ENCODE measurements around the gene DNAH8. TPM values are rescaled to one million over a fixed set of nuclear protein-coding genes. Genes with fewer than 3 reads are reported as not detected.

Gene DNAH8
- total and polyA plus RNA-seq, 11 donors, result 0.02 to 0.50 (median 0.02) TPM; not detected in 8

DNA sequence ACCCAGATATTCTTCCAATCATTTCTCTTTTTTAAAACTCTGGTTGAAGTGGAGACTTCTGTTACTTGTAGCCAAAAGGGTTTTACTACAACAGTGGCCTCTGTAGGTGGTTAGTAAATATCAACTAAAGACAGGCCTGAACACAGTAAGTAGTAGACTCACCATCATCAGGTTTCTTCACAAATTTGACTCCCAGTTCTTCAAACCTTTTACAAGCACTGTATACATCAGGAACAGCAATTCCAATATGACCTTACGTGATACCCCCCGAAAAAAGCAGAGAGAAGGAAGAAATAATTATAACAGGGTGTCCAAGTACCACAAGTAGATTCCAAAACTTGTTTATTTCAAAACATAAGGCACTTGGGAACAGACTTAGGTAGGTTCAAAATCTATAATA lies 33.3 kb upstream of the DNAH8 start:
- peaks cover 0 to 81% (median 52%) of the 10 kb centered on the region in 9 donors for H3K36me3 ChIP-seq
- no peak overlapping the region for H3K4me3 ChIP-seq
- no peak overlapping the region for H3K27ac ChIP-seq
- DNase-seq, result no peak
- intact Hi-C loops (cut with DNase I), result no loop called here
- ATAC-seq, result no peak
- H3K4me1 ChIP-seq, result peaks cover 0 to 13% (median 4%) of the 10 kb centered on the region in 12 donors
- no peaks in the 10 kb centered on the region for H3K27me3 ChIP-seq
- H3K9me3 ChIP-seq, result no peaks in the 10 kb centered on the region
- TF ChIP-seq, protein P1, sequence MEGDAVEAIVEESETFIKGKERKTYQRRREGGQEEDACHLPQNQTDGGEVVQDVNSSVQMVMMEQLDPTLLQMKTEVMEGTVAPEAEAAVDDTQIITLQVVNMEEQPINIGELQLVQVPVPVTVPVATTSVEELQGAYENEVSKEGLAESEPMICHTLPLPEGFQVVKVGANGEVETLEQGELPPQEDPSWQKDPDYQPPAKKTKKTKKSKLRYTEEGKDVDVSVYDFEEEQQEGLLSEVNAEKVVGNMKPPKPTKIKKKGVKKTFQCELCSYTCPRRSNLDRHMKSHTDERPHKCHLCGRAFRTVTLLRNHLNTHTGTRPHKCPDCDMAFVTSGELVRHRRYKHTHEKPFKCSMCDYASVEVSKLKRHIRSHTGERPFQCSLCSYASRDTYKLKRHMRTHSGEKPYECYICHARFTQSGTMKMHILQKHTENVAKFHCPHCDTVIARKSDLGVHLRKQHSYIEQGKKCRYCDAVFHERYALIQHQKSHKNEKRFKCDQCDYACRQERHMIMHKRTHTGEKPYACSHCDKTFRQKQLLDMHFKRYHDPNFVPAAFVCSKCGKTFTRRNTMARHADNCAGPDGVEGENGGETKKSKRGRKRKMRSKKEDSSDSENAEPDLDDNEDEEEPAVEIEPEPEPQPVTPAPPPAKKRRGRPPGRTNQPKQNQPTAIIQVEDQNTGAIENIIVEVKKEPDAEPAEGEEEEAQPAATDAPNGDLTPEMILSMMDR (IDR thresholded peaks at IDR 0.05), result no peak
- no peak for TF ChIP-seq POLR2A (IDR thresholded peaks at IDR 0.05)
- WGBS, 4 donors, result 95 to 98% (median 96%) methylated on average over 2 of the region's 2 CpGs

DNA sequence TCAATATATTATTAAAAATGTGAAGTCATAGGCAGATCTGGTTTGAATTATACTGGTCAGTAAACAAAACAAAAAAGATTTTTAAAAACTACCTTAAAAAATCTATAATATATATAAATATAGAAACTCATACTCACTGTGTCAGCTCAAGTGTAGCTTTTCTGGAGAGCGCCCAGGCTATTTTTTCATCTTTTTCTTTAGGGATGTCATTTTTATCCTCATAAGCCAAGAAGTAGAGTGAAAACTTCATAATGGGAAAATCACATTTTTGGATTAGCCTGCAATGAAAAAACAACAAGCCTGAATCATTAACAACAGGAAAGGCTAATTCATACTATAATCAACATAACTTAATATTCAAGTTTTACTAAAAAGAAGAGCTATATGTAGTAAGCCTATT lies 30.9 kb upstream of the DNAH8 start:
- intact Hi-C loops (cut with DNase I), result no loop called here
- H3K27ac ChIP-seq, result no peak overlapping the region
- TF ChIP-seq POLR2A (IDR thresholded peaks at IDR 0.05), result no peak
- TF ChIP-seq, protein P1 (IDR thresholded peaks at IDR 0.05), result no peak
- no peaks in the 10 kb centered on the region for H3K9me3 ChIP-seq
- DNase-seq (no peak), ATAC-seq (no peak)
- peaks cover 0 to 37% (median 12%) of the 10 kb centered on the region in 12 donors for H3K4me1 ChIP-seq
- 90 to 95% (median 93%) methylated on average over 1 of the region's 1 CpG for WGBS, 4 donors
- no peak overlapping the region for H3K4me3 ChIP-seq
- no peaks in the 10 kb centered on the region for H3K27me3 ChIP-seq
- peaks cover 0 to 59% (median 38%) of the 10 kb centered on the region in 9 donors for H3K36me3 ChIP-seq

DNA sequence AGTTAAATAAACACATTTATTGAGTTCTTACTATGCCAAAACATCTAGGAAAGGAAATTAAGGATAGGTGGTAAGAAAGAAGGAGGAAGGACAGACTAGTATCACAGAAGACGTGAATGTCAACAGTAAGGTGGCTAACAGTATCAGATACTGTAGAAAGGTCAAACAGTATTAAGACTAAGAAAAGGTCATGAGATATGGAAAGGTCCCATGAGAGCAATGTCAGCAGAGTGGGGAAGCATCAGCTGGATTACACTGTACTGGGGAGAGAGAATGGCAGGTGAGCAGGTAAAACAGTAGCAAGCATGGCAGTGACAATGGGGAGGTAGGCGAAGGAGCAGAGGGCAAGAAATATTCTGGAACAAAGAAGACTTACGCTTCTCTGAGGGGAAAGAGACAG lies 30.2 kb upstream of the DNAH8 start:
- ATAC-seq, result no peak
- WGBS, 4 donors, result 81 to 86% (median 83%) methylated on average over 3 of the region's 3 CpGs
- intact Hi-C loops (cut with DNase I), result no loop called here

DNA sequence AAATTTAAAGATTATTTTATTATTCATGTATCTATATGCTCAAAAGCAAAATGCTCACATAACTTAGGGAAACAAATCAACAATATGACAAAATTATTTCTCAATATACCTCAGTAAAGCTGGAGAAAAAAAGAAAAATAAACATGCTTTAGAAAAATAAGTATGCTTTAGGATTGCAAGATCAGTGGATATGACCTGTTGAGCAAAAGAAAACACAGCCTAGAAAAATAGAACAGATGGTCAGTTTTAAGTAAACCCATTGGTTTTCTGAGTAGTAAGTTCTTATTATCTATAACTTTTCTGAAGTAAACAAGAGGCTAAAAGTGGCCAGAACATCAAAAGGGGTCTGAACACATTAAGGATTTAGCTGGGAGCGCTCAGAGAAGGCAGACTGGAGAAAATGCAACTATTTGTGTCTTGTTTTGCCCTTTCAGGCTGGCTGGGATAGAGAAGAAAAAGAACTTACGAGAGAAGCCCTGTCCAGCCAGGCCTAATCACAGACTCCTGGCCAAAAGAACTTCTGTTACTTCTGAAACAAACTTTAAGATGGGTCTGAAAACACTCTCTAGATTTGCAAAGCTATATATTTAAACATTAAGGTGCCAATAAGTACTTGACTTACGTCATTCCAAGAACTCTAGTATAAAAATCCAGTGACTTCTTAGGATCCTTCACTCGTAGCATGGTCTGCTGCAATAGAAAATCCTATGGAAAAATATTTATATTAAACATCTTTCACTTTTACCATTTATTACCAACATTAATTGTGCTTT lies 28.7 kb upstream of the DNAH8 start:
- WGBS, 4 donors, result 72 to 83% (median 76%) methylated on average over 4 of the region's 4 CpGs
- no peak overlapping the region for H3K27ac ChIP-seq

More for the DNA sequence above, 30.2 kb upstream of the DNAH8 start:
- Histone ChIP-seq H3K4me1 (peaks cover 0 to 41% (median 12%) of the 10 kb centered on the region in 12 donors), H3K9me3 (no peaks in the 10 kb centered on the region), H3K27me3 (no peaks in the 10 kb centered on the region), H3K36me3 (peaks cover 0 to 53% (median 38%) of the 10 kb centered on the region in 9 donors), H3K27ac (no peak overlapping the region), H3K4me3 (no peak overlapping the region)
- no peak for TF ChIP-seq POLR2A (IDR thresholded peaks at IDR 0.05)
- TF ChIP-seq, protein P1 (IDR thresholded peaks at IDR 0.05), result no peak
- DNase-seq, result no peak

More for the DNA sequence above, 28.7 kb upstream of the DNAH8 start:
- no peak for ATAC-seq
- H3K36me3 ChIP-seq, result peaks cover 0 to 40% (median 26%) of the 10 kb centered on the region in 9 donors
- no peaks in the 10 kb centered on the region for H3K27me3 ChIP-seq
- H3K4me1 ChIP-seq, result peaks cover 0 to 41% (median 13%) of the 10 kb centered on the region in 12 donors
- intact Hi-C loops (cut with DNase I), result no loop called here
- no peak overlapping the region for H3K4me3 ChIP-seq
- no peak for TF ChIP-seq POLR2A (IDR thresholded peaks at IDR 0.05)
- no peak for DNase-seq
- no peaks in the 10 kb centered on the region for H3K9me3 ChIP-seq
